Gastrocnemius medialis (tissue), 4 donors: ENCODE results near the gene SMTNL2.

ENCODE experiments used
- POLR2A ChIP-seq, 2 donors: fragments of 450-650 bp; IDR thresholded peaks; one replicate each; pipeline ENCODE4 v1.6.1; 2017; ENCODE audit warnings: antibody characterized with exemption in 2 of 2, mild to moderate bottlenecking in 2 of 2, moderate library complexity in 2 of 2
- TF ChIP-seq, protein P1 (sequence below), 5 experiments: fragments of 450-650 bp in 3 of 5; fragments of 200-600 bp in 2 of 5; sonication (generic) in 2 of 5; IDR thresholded peaks in 4 of 5; conservative IDR thresholded peaks in 1 of 5; 1 replicate in 4 of 5; 2 replicates in 1 of 5; pipeline ENCODE4 v1.5.1; 2016 to 2019; ENCODE audit warnings: antibody characterized with exemption in 5 of 5, mild to moderate bottlenecking in 3 of 5, moderate library complexity in 3 of 5

DNA sequence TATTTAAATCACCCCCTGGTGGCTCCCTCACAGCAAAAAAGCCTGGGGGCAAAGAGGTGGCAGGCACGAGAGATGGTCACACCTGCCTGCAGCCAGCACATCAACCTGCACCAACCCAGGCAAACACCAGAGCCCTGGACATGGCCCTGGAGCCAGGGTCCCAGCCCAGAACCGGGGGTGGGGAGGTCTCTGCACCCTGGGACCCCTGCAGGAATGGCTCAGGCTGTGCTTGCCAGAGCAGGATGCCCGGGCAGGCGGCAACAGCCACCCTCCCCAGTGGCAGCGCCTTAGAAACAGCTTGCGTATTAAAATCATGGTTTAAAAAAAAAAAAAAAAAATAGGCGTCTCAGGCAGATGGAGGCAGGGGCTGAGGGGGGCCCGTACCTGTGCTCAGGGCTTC is 45.3 kb upstream of the SMTNL2 start:
- TF ChIP-seq, protein P1, sequence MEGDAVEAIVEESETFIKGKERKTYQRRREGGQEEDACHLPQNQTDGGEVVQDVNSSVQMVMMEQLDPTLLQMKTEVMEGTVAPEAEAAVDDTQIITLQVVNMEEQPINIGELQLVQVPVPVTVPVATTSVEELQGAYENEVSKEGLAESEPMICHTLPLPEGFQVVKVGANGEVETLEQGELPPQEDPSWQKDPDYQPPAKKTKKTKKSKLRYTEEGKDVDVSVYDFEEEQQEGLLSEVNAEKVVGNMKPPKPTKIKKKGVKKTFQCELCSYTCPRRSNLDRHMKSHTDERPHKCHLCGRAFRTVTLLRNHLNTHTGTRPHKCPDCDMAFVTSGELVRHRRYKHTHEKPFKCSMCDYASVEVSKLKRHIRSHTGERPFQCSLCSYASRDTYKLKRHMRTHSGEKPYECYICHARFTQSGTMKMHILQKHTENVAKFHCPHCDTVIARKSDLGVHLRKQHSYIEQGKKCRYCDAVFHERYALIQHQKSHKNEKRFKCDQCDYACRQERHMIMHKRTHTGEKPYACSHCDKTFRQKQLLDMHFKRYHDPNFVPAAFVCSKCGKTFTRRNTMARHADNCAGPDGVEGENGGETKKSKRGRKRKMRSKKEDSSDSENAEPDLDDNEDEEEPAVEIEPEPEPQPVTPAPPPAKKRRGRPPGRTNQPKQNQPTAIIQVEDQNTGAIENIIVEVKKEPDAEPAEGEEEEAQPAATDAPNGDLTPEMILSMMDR (IDR thresholded peaks at IDR 0.05 in 4 of 5, conservative IDR thresholded peaks at IDR 0.05 in 1 of 5), result no peak
- TF ChIP-seq POLR2A (IDR thresholded peaks at IDR 0.05), result no peak
